ENCODE results near the gene SHC1. TPM values are rescaled to one million over a fixed set of nuclear protein-coding genes. Genes with fewer than 3 reads are reported as not detected.

SHC1 gene
- 10 to 100 TPM; 45.9 to 65.7 TPM for total RNA-seq

GRCh38 chr1:154970631-154971340 lies at the start of gene SHC1:
TSS of gene SHC1 (minus strand) at chr1:154970747. CDS start at chr1:154970526, 221 bp downstream.
- Mint-ChIP-seq H3K4me3 (peak within 1 kb of the TSS; percentile 7), H3K27ac (peak within 1 kb of the TSS; percentile 82), H3K9me3 (ENCODE audit: low read depth) (no peaks in the 10 kb centered on the region), H3K27me3 (no peaks in the 10 kb centered on the region), H3K4me1 (peaks cover 34% of the 10 kb centered on the region), H3K36me3 (ENCODE audit: low read depth) (peaks cover 22% of the 10 kb centered on the region)
- POLR2A ChIA-PET, result interaction anchor here (0.6 to 1.2 kb wide), 4 partner anchors 12 to 365 kb away, joined by 3 to 5 read pairs (median 3); partner anchors contain the start of genes FLAD1 and PBXIP1
- no peak for ATAC-seq
- intact Hi-C loops (cut with DNase I, micrococcal nuclease), result loop anchor here in 1 of 2 experiments (10.0 kb wide), 2 partner anchors 714 to 786 kb away; partner anchors contain the start of genes DAP3 and YY1AP1
- peak; percentile 74 for DNase-seq
- CTCF ChIA-PET, result interaction anchor here (0.5 to 2.4 kb wide), 6 partner anchors 9 to 1047 kb away, joined by 3 to 12 read pairs (median 4); partner anchors contain the start of genes EFNA4 and PYGO2

GRCh38 chr1:155019377-155020245 lies 49.1 kb upstream of the SHC1 start:
- Mint-ChIP-seq H3K9me3 (ENCODE audit: low read depth) (no peaks in the 10 kb centered on the region), H3K4me3 (no peak overlapping the region), H3K27ac (peak overlapping the region; percentile 58), H3K36me3 (ENCODE audit: low read depth) (peaks cover 33% of the 10 kb centered on the region), H3K27me3 (no peaks in the 10 kb centered on the region), H3K4me1 (peaks cover 49% of the 10 kb centered on the region)
- ChIA-PET CTCF (interaction anchor here (0.6 to 1.8 kb wide), 18 partner anchors 11 to 460 kb away, joined by 3 to 9 read pairs (median 4); partner anchors contain the start of genes EFNA4 and KRTCAP2), POLR2A (interaction anchor here (0.8 kb wide), 1 partner anchor 390 kb away, joined by 4 read pairs; no protein-coding TSS in a partner anchor)
- intact Hi-C loops (cut with DNase I, micrococcal nuclease), result loop anchor here in 1 of 2 experiments (5.0 kb wide), 1 partner anchor 33 kb away; the partner anchor contains the start of gene ADAM15
- ATAC-seq (no peak), DNase-seq (no peak)

- Mint-ChIP-seq H3K27ac (peak overlapping the region; percentile 47), H3K9me3 (ENCODE audit: low read depth) (no peaks in the 10 kb centered on the region), H3K36me3 (ENCODE audit: low read depth) (peaks cover 39% of the 10 kb centered on the region), H3K4me1 (peaks cover 55% of the 10 kb centered on the region), H3K4me3 (no peak overlapping the region), H3K27me3 (no peaks in the 10 kb centered on the region)
- DNase-seq (no peak), ATAC-seq (no peak)
- intact Hi-C loops (cut with DNase I, micrococcal nuclease), result loop anchor here in 1 of 2 experiments (5.0 kb wide), 1 partner anchor 34 kb away; the partner anchor contains the start of gene ADAM15
- ChIA-PET CTCF (interaction anchor here (0.6 to 3.9 kb wide), 12 partner anchors 11 to 459 kb away, joined by 3 to 28 read pairs (median 4); partner anchors contain the start of genes FLAD1, KRTCAP2 and PBXIP1), POLR2A (interaction anchor here (0.8 kb wide), 1 partner anchor 389 kb away, joined by 4 read pairs; no protein-coding TSS in a partner anchor)
These were observed 48.2 kb upstream of the SHC1 start for GRCh38 chr1:155018617-155019348.

- peaks cover 63% of the 10 kb centered on the region for H3K4me1 Mint-ChIP-seq
- H3K36me3 Mint-ChIP-seq (ENCODE audit: low read depth), result peaks cover 44% of the 10 kb centered on the region
- ChIA-PET POLR2A (interaction anchor here (0.6 to 1.0 kb wide), 2 partner anchors 19 to 35 kb away, joined by 3 to 7 read pairs; partner anchors contain the start of gene FLAD1), CTCF (interaction anchor here (0.5 to 6.1 kb wide), 22 partner anchors 10 to 458 kb away, joined by 3 to 86 read pairs (median 4); partner anchors contain the start of genes DCST1, DCST2, FLAD1 and PBXIP1)
- H3K4me3 Mint-ChIP-seq, result peak overlapping the region; percentile 53
- ATAC-seq (peak; percentile 2), DNase-seq (peak; percentile 30)
- intact Hi-C loops (cut with DNase I, micrococcal nuclease), result loop anchor here (1.0 to 5.0 kb wide), 12 partner anchors 9 to 82 kb away; partner anchors contain the start of genes ADAM15 (in 2 of the 2), CKS1B (in 2 of the 2), PYGO2 (in 2 of the 2) and FLAD1 (in 1 of the 2)
- no peaks in the 10 kb centered on the region for H3K9me3 Mint-ChIP-seq (ENCODE audit: low read depth)
- H3K27me3 Mint-ChIP-seq, result no peaks in the 10 kb centered on the region
- peak overlapping the region; percentile 69 for H3K27ac Mint-ChIP-seq
These were observed 47.4 kb upstream of the SHC1 start for GRCh38 chr1:155017946-155018316.

GRCh38 chr1:155017041-155017945 lies 46.7 kb upstream of the SHC1 start:
- intact Hi-C loops (cut with DNase I, micrococcal nuclease), result loop anchor here (1.0 to 5.0 kb wide), 12 partner anchors 8 to 81 kb away; partner anchors contain the start of genes ADAM15 (in 2 of the 2), CKS1B (in 2 of the 2), PYGO2 (in 2 of the 2) and FLAD1 (in 1 of the 2)
- peak overlapping the region; percentile 53 for H3K4me3 Mint-ChIP-seq
- H3K9me3 Mint-ChIP-seq (ENCODE audit: low read depth), result no peaks in the 10 kb centered on the region
- ATAC-seq (peak; percentile 87), DNase-seq (peak; percentile 97)
- peaks cover 51% of the 10 kb centered on the region for H3K36me3 Mint-ChIP-seq (ENCODE audit: low read depth)
- CTCF ChIA-PET, result interaction anchor here (0.5 to 6.1 kb wide), 33 partner anchors 10 to 458 kb away, joined by 3 to 86 read pairs (median 4); partner anchors contain the start of genes ADAM15, DCST1, DCST2 and FLAD1
- H3K27me3 Mint-ChIP-seq, result no peaks in the 10 kb centered on the region
- peak overlapping the region; percentile 69 for H3K27ac Mint-ChIP-seq
- H3K4me1 Mint-ChIP-seq, result peaks cover 69% of the 10 kb centered on the region
- POLR2A ChIA-PET, result interaction anchor here (0.5 to 1.6 kb wide), 7 partner anchors 11 to 255 kb away, joined by 3 to 10 read pairs (median 5); partner anchors contain the start of gene FLAD1

GRCh38 chr1:155016231-155016831 lies 45.8 kb upstream of the SHC1 start:
- Mint-ChIP-seq H3K27me3 (no peaks in the 10 kb centered on the region), H3K4me1 (peaks cover 75% of the 10 kb centered on the region), H3K36me3 (ENCODE audit: low read depth) (peaks cover 53% of the 10 kb centered on the region), H3K4me3 (peak overlapping the region; percentile 53), H3K9me3 (ENCODE audit: low read depth) (no peaks in the 10 kb centered on the region), H3K27ac (peak overlapping the region; percentile 66)
- ATAC-seq (no peak), DNase-seq (peak; percentile 53)
- intact Hi-C loops (cut with DNase I, micrococcal nuclease), result loop anchor here in 1 of 2 experiments (2.0 to 5.0 kb wide), 2 partner anchors 36 to 42 kb away; partner anchors contain the start of genes ADAM15 and CKS1B
- ChIA-PET POLR2A (interaction anchor here (0.5 to 1.6 kb wide), 3 partner anchors 10 to 256 kb away, joined by 5 to 10 read pairs (median 7); no protein-coding TSS in a partner anchor), CTCF (interaction anchor here (0.7 to 6.1 kb wide), 23 partner anchors 9 to 457 kb away, joined by 3 to 86 read pairs (median 5); partner anchors contain the start of genes ADAM15, FLAD1, PBXIP1 and ZBTB7B)

GRCh38 chr1:155015527-155016230 lies 45.1 kb upstream of the SHC1 start:
- peak overlapping the region; percentile 53 for H3K4me3 Mint-ChIP-seq
- H3K9me3 Mint-ChIP-seq (ENCODE audit: low read depth), result no peaks in the 10 kb centered on the region
- H3K4me1 Mint-ChIP-seq, result peaks cover 79% of the 10 kb centered on the region
- H3K36me3 Mint-ChIP-seq (ENCODE audit: low read depth), result peaks cover 58% of the 10 kb centered on the region
- peak overlapping the region; percentile 66 for H3K27ac Mint-ChIP-seq
- ATAC-seq (no peak), DNase-seq (peak; percentile 34)
- ChIA-PET POLR2A (interaction anchor here (0.8 to 1.6 kb wide), 2 partner anchors 9 to 11 kb away, joined by 3 to 7 read pairs; no protein-coding TSS in a partner anchor), CTCF (interaction anchor here (0.9 to 6.1 kb wide), 17 partner anchors 8 to 93 kb away, joined by 3 to 86 read pairs (median 4); partner anchors contain the start of genes ADAM15, FLAD1, PBXIP1 and ZBTB7B)
- H3K27me3 Mint-ChIP-seq, result no peaks in the 10 kb centered on the region
- intact Hi-C loops (cut with DNase I, micrococcal nuclease), result loop anchor here in 1 of 2 experiments (2.0 to 5.0 kb wide), 2 partner anchors 37 to 41 kb away; partner anchors contain the start of genes ADAM15 and CKS1B
